ENCODE results near the gene SYCP2.
"Not testable (repeated sequence)": the region's sequence is repeated elsewhere in the genome, so short reads cannot be mapped to it uniquely, and the experiment has no call there.

Gene SYCP2

DNA sequence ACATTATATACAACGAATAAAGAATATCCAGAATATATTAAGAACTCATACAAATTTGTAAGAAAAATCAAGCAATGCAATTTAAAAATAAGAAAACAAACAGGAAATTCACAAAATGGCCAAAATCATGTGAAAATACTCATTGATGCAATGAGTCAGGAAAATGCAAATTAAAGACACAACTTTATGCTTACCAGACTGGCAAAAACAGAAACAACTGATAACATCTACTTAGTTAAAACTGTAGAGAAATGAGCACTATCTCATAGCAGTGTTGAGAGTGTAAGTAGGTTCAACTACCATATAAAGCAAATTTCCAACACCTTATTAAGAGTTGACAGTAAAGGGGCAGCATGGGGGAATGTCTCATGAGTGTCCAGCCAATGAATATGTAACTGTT is 62.3 kb downstream of the SYCP2 start:
- no peak overlapping the region for H3K27ac ChIP-seq
- TF ChIP-seq, protein P1, sequence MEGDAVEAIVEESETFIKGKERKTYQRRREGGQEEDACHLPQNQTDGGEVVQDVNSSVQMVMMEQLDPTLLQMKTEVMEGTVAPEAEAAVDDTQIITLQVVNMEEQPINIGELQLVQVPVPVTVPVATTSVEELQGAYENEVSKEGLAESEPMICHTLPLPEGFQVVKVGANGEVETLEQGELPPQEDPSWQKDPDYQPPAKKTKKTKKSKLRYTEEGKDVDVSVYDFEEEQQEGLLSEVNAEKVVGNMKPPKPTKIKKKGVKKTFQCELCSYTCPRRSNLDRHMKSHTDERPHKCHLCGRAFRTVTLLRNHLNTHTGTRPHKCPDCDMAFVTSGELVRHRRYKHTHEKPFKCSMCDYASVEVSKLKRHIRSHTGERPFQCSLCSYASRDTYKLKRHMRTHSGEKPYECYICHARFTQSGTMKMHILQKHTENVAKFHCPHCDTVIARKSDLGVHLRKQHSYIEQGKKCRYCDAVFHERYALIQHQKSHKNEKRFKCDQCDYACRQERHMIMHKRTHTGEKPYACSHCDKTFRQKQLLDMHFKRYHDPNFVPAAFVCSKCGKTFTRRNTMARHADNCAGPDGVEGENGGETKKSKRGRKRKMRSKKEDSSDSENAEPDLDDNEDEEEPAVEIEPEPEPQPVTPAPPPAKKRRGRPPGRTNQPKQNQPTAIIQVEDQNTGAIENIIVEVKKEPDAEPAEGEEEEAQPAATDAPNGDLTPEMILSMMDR (conservative IDR thresholded peaks at IDR 0.05): no peak

DNA sequence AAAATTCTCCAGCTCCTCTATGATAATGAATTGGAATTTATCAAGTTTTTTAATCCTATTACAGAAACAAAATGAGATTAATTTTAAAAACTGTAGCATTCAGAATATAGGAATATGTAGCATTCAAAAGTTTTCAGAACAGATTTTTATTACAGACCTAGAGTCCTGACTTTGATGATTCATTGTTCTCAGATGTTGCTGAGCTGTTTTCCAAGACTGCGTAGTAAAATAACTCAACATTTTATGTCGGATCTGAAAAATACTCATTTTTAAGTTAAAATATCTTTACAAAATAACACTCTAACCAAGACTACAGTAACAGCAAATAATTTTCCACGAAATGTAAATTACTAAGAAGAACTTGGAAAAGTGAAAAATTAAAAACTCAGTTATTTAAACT is 67.1 kb downstream of the SYCP2 start:
- no peak overlapping the region for H3K27ac ChIP-seq
- TF ChIP-seq, protein P1 (conservative IDR thresholded peaks at IDR 0.05): no peak

DNA sequence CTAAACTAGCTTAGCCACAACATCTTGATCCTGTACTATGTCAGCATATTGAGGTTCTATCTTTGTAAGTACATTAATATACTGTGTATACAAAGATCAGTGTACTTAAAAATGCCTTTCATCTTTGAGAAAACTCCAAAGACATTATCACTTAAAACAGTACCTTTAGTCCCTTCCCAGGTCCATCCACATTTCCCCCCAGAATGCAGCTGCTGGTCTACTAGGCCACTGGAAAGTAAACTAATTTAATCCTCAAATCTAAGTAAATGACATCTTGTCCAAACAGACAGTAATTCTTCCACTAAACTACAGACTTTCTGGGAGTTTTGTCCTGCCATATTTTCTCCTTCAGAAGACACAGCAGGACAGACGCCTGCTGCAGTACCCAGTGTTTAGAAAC is 68.7 kb downstream of the SYCP2 start:
- no peak overlapping the region for H3K27ac ChIP-seq
- TF ChIP-seq, protein P1 (conservative IDR thresholded peaks at IDR 0.05): no peak

DNA sequence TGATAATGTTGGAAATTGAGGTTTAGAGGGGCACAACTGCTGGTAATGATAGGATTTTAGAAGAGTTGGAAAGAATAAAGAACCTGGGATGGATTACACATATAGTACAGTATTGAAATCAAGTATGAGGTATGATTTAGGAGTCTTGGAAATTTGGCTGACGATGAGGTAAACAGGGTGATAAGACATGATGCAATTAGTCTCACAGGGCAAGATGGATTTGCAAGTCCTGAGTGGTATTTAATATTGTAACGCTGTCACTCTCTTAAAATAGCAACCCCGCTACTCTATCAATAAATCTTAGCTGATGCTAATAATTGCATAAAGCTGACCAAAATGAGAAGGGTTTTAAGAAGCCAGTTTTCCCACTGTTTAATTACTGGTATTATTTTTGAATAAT is 70.4 kb downstream of the SYCP2 start:
- H3K27ac ChIP-seq: no peak overlapping the region
- TF ChIP-seq, protein P1 (conservative IDR thresholded peaks at IDR 0.05): no peak

DNA sequence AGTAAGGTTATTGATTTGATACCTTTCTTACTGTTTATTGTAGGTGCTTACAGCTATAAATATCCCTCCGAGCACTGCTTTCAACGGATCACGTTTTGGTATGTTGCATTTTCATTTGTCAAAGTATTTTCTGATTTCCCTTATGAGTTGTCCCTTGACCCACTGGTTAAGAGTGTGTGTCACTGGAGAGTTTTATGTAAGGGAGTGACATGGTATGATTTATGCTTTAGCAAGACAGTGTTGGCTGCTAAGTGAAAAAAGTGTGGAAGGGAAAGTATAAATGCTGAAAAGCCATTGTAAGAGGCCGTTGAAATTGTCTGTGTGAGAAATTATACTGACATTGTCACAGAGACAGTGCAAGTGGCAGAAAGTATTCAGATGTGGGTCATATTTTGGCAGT is 72.0 kb downstream of the SYCP2 start:
- TF ChIP-seq, protein P1 (conservative IDR thresholded peaks at IDR 0.05): no peak

DNA sequence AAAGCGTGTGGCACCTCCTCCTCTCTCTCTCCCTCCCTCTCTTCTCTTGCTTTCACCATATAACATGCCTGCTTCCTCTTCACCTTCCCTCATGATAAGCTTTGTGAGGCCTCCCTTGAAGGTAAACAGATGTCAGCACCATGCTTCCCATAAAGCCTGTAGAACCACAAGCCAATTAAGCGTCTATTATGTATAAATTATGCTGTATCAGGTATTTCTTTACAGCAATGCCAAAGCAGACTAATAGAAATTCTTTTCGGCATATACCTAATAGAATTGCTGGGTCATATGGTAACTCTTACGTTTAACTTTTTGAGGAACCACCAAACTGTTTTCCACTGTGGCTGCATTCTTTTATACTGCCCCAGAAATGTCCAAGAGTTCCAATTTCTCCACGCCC is 75.0 kb downstream of the SYCP2 start:
- H3K27ac ChIP-seq: no peak overlapping the region
- TF ChIP-seq, protein P1 (conservative IDR thresholded peaks at IDR 0.05): no peak

More for the DNA sequence above, 72.0 kb downstream of the SYCP2 start:
- no peak overlapping the region for H3K27ac ChIP-seq

DNA sequence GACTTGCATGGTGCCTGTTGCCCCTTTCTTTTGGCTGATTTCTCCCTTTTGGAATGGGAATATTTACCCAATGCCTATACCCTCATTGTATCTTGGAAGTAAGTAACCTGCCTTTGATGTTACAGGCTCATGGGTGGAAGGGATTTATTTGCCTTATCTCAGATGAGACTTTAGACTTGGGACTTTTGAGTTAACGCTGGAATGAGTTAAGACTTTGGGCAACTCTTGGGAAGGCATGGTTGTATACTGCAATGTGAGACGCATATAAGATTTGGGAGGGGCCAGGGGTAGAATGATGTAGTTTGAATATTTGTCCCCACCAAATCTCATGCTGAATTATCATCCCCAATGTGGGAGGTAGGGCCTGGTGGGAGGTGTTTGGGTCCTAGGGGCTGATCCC is 75.5 kb downstream of the SYCP2 start:
- no peak overlapping the region for H3K27ac ChIP-seq
- TF ChIP-seq, protein P1 (conservative IDR thresholded peaks at IDR 0.05): no peak

DNA sequence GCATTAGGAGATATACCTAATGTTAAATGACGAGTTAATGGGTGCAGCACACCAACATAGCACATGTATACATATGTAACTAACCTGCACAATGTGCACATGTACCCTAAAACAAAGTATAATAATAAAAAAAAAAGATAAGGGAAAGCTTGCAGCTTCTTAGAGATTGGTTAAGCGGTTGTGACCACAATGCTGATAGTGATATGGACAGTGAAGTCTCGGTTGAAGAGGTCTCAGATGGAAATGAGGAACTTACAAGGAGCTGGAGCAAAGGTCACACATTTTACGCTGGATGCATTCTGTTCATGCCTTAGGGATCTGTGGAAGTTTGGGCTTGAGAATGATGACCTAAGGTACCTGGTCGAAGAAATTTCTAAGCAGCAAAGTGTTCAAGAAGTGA is 76.5 kb downstream of the SYCP2 start:
- not testable (repeated sequence) for H3K27ac ChIP-seq

DNA sequence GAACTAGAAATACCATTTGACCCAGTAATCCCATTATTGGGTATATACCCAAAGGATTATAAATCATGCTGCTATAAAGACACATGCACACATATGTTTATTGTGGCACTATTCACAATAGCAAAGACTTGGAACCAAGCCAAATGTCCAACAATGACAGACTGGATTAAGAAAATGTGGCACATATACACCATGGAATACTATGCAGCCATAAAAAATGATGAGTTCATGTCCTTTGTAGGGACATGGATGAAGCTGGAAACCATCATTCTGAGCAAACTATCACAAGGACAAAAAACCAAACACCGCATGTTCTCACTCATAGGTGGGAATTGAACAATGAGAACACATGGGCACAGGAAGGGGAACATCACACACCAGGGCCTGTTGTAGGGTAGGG is 76.9 kb downstream of the SYCP2 start:
- H3K27ac ChIP-seq: not testable (repeated sequence)

Data from VCaP (cell line).